Muscle layer of colon (tissue), 2 donors: ENCODE measurements around the gene L2HGDH.
"Not testable (repeated sequence)": the region's sequence is repeated elsewhere in the genome, so short reads cannot be mapped to it uniquely, and the experiment has no call there.

Source experiments
- H3K27ac ChIP-seq: one replicate; pipeline ENCODE4 v1.7.0; 2013; ENCODE audit warnings: low read depth, mild to moderate bottlenecking, low read length, moderate library complexity
- H3K27me3 ChIP-seq, 2 donors: one replicate each; pipeline ENCODE4 v1.7.0; 2013; ENCODE audit warnings: low read length in 2 of 2, mild to moderate bottlenecking in 2 of 2; ENCODE audit not compliant: insufficient read depth in 2 of 2, control insufficient read depth in 1 of 2
- H3K36me3 ChIP-seq: one replicate; pipeline ENCODE4 v1.7.0; 2013; ENCODE audit warnings: mild to moderate bottlenecking, low read length; ENCODE audit not compliant: insufficient read depth
- H3K4me1 ChIP-seq: one replicate; pipeline ENCODE4 v1.7.0; 2013; ENCODE audit warnings: mild to moderate bottlenecking, low read length; ENCODE audit not compliant: insufficient read depth
- H3K4me3 ChIP-seq, 2 donors: one replicate each; pipeline ENCODE4 v1.7.0; 2013; ENCODE audit warnings: low read length in 2 of 2, low read depth in 1 of 2, mild to moderate bottlenecking in 1 of 2, moderate library complexity in 1 of 2
- H3K9ac ChIP-seq: one replicate; pipeline ENCODE4 v1.7.0; 2013; ENCODE audit warnings: low read length
- H3K9me3 ChIP-seq: one replicate; pipeline ENCODE4 v1.7.0; 2013; ENCODE audit warnings: mild to moderate bottlenecking, low read length
- donor health status: abdominal sarcoma.
- donor health status: Adenocarcinoma of cecum.

The L2HGDH gene

GRCh38 chr14:50335989-50336824, 24.2 kb upstream of the L2HGDH start:
- no peaks in the 10 kb centered on the region for H3K27me3 ChIP-seq
- peak overlapping the region; percentile 40 for H3K27ac ChIP-seq
- peaks cover 34% of the 10 kb centered on the region for H3K4me1 ChIP-seq
- no peak overlapping the region for H3K9ac ChIP-seq
- H3K4me3 ChIP-seq = no peak overlapping the region
- no peaks in the 10 kb centered on the region for H3K36me3 ChIP-seq
- H3K9me3 ChIP-seq = no peaks in the 10 kb centered on the region

GRCh38 chr14:50335389-50335788, 23.4 kb upstream of the L2HGDH start:
- H3K36me3 ChIP-seq = peaks cover 2% of the 10 kb centered on the region
- H3K4me3 ChIP-seq = no peak overlapping the region
- no peaks in the 10 kb centered on the region for H3K27me3 ChIP-seq
- no peak overlapping the region for H3K9ac ChIP-seq
- peaks cover 34% of the 10 kb centered on the region for H3K4me1 ChIP-seq
- no peaks in the 10 kb centered on the region for H3K9me3 ChIP-seq
- H3K27ac ChIP-seq = peak overlapping the region; percentile 40

- Histone ChIP-seq H3K9ac (no peak overlapping the region), H3K27me3 (no peaks in the 10 kb centered on the region), H3K27ac (no peak overlapping the region), H3K9me3 (no peaks in the 10 kb centered on the region), H3K36me3 (peaks cover 3% of the 10 kb centered on the region), H3K4me1 (peaks cover 23% of the 10 kb centered on the region), H3K4me3 (no peak overlapping the region)
These were observed 22.2 kb upstream of the L2HGDH start for GRCh38 chr14:50334211-50334610.

GRCh38 chr14:50333014-50333509, 21.0 kb upstream of the L2HGDH start:
- H3K9me3 ChIP-seq = no peaks in the 10 kb centered on the region
- peaks cover 3% of the 10 kb centered on the region for H3K36me3 ChIP-seq
- no peak overlapping the region for H3K4me3 ChIP-seq
- H3K27ac ChIP-seq = no peak overlapping the region
- H3K27me3 ChIP-seq = no peaks in the 10 kb centered on the region
- H3K4me1 ChIP-seq = peaks cover 18% of the 10 kb centered on the region
- H3K9ac ChIP-seq = no peak overlapping the region

GRCh38 chr14:50331596-50331995, 19.6 kb upstream of the L2HGDH start:
- H3K4me1 ChIP-seq = peaks cover 18% of the 10 kb centered on the region
- H3K9me3 ChIP-seq = no peaks in the 10 kb centered on the region
- no peak overlapping the region for H3K4me3 ChIP-seq
- H3K9ac ChIP-seq = no peak overlapping the region
- H3K36me3 ChIP-seq = peaks cover 4% of the 10 kb centered on the region
- no peak overlapping the region for H3K27ac ChIP-seq
- no peaks in the 10 kb centered on the region for H3K27me3 ChIP-seq

- Histone ChIP-seq H3K27ac (peak overlapping the region; percentile 65), H3K9ac (no peak overlapping the region), H3K4me1 (peaks cover 5% of the 10 kb centered on the region), H3K9me3 (no peaks in the 10 kb centered on the region), H3K27me3 (no peaks in the 10 kb centered on the region), H3K36me3 (no peaks in the 10 kb centered on the region), H3K4me3 (peak overlapping the region in 1 of 2 donors; percentile 29)
These were observed 9.1 kb upstream of the L2HGDH start for GRCh38 chr14:50321009-50321660.

- no peak overlapping the region for H3K4me3 ChIP-seq
- peaks cover 5% of the 10 kb centered on the region for H3K4me1 ChIP-seq
- no peaks in the 10 kb centered on the region for H3K36me3 ChIP-seq
- H3K27ac ChIP-seq = no peak overlapping the region
- no peaks in the 10 kb centered on the region for H3K27me3 ChIP-seq
- no peaks in the 10 kb centered on the region for H3K9me3 ChIP-seq
- H3K9ac ChIP-seq = no peak overlapping the region
These were observed 8.3 kb upstream of the L2HGDH start for GRCh38 chr14:50320283-50320682.

GRCh38 chr14:50319721-50320120, 7.7 kb upstream of the L2HGDH start:
- H3K4me1 ChIP-seq = peaks cover 5% of the 10 kb centered on the region
- H3K9ac ChIP-seq = no peak overlapping the region
- no peaks in the 10 kb centered on the region for H3K36me3 ChIP-seq
- H3K27me3 ChIP-seq = no peaks in the 10 kb centered on the region
- no peak overlapping the region for H3K4me3 ChIP-seq
- H3K9me3 ChIP-seq = no peaks in the 10 kb centered on the region
- H3K27ac ChIP-seq = no peak overlapping the region

- Histone ChIP-seq H3K9ac (no peak overlapping the region), H3K27me3 (no peaks in the 10 kb centered on the region), H3K4me1 (peaks cover 5% of the 10 kb centered on the region), H3K27ac (no peak overlapping the region), H3K9me3 (no peaks in the 10 kb centered on the region), H3K4me3 (no peak overlapping the region), H3K36me3 (no peaks in the 10 kb centered on the region)
These were observed 7.3 kb upstream of the L2HGDH start for GRCh38 chr14:50319293-50319692.

- no peaks in the 10 kb centered on the region for H3K9me3 ChIP-seq
- no peak overlapping the region for H3K27ac ChIP-seq
- peaks cover 10% of the 10 kb centered on the region for H3K4me1 ChIP-seq
- H3K36me3 ChIP-seq = no peaks in the 10 kb centered on the region
- no peak overlapping the region for H3K9ac ChIP-seq
- no peak overlapping the region for H3K4me3 ChIP-seq
- no peaks in the 10 kb centered on the region for H3K27me3 ChIP-seq
These were observed 6.1 kb upstream of the L2HGDH start for GRCh38 chr14:50318031-50318626.

GRCh38 chr14:50314098-50314497, 2.1 kb upstream of the L2HGDH start:
- H3K36me3 ChIP-seq, H3K27me3 ChIP-seq, H3K4me3 ChIP-seq, H3K27ac ChIP-seq, H3K9ac ChIP-seq, H3K9me3 ChIP-seq: not testable (repeated sequence)
- peaks cover 15% of the 10 kb centered on the region for H3K4me1 ChIP-seq
